Astrocyte of the hippocampus (primary cell): ENCODE results near the gene CDH4.

Source experiments
- DNase-seq: peaks from one replicate; pipeline ENCODE4 v3.0.0; 2011; ENCODE audit warnings: low read depth, low spot score

CDH4 gene

DNA sequence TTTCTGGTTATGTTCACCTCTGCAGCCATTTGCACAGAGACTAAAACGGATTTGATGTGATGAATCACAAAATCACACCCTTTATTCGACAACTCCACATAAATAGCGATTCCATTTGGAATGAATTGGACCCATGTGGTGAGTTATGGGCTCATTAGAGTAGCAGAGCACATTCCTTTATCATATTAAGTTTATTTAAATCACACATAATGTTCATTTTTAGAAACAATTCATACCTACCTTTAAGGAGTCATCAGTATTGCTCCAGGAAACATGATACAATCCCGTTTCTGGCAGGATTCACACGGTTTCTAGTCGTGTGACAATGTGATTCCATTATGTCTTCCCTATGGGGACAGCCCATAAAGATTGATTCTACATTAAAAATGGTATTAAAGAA is 303.5 kb downstream of the CDH4 start:
- DNase-seq = no peak

DNA sequence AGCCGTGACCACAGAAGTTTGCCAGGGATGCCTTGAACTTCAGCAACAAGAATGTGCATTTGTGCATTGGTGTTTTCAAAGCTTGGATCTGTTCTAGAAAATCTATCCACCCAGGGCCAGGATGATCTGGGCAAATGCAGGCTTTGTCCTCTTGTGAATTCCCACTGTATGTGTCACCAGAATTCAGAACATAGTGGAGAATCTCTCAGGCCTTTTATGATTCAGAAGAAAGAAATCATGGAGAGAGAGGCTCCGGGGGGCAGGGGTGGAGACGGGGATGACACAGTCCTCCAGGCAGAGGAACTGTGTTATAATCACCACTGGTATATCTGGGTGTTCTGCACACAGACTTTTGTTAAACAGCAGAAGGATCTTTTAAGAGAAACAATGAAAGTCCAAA is 304.1 kb downstream of the CDH4 start:
- DNase-seq = peak; percentile 90

DNA sequence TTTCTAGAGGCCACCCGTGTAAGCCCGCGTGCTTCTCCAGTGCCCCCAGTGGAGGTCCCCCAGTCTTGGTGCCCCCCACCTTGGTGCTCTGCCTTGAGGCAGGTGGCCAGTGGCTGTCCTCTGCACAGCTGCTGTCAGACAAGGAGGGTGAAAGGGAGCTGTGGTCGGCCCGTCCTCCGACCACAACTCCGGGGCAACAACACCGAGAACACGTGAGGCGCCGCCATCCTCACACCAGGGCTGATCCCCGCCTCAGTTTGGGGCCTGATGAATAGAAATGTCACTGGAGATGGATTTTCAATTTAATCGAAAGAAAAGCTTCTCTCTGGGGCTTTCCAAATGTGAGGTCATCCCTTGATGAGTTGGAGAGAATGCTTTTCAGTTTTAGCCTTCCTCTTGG is 304.6 kb downstream of the CDH4 start:
- DNase-seq = peak; percentile 30

DNA sequence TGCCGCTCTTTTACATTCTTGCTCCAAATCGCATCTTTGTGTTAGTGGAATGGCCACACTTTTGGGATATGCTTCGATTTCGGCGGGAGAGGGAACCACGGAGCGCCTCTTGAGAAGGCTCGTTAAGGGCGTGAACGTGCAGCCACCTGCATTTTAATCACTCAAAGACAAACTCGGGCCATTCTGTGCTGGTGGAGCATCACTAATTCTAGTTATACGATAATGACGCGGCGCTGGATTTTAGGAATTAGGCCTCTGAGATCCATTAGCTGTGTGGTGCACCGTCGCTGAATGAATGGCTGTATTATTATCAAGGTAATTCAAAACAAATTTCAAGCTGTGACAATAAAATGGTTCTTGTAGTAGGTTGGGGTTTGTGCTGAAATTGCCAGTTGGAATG is 305.6 kb downstream of the CDH4 start:
- DNase-seq = no peak

DNA sequence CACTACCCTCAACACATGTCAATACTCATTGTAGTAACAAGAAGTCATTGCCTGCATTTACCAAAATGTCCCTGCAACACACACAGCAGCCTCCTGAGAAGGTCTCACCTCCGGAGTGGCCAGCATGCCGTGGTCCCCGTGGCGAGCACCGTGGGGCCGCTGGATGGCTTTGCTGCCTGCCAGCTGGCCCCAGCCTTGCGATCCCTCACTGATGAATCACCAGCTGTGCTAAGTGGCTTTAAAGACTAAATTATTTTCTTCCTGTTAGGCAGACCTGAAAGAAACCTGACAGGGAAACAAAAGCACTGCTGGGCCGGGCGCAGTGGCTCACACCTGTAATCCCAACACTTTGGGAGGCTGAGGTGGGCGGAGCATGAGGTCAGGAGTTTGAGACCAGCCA is 306.7 kb downstream of the CDH4 start:
- peak; percentile 80 for DNase-seq

DNA sequence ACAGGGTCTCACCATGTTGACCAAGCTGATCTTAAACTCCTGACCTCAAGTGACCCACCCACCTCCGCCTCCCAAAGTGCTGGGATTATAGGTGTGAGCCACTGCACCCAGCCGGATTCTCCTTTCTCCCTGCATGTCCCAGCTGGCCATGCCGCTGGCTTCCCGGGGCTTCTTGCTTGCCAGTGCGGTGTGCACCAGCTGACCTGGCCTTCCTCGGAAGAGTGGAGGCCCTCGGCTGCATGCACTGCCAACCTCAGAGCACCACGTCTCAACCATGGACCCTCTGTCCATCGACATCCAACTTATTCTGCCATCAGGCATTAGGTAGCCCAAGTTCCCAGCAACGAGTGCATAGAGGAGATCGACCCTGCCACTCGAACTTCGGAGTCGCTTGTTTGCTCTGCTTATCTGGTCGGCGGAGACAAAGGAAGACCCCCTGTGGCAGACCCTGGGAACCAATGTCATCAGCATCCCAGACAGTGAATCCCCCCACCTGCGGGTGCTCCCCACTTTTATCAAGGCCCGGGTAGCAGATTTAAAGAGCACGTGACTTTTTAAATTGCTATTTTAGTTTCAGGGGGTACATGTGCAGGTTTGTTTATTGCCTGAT is 307.8 kb downstream of the CDH4 start:
- no peak for DNase-seq

DNA sequence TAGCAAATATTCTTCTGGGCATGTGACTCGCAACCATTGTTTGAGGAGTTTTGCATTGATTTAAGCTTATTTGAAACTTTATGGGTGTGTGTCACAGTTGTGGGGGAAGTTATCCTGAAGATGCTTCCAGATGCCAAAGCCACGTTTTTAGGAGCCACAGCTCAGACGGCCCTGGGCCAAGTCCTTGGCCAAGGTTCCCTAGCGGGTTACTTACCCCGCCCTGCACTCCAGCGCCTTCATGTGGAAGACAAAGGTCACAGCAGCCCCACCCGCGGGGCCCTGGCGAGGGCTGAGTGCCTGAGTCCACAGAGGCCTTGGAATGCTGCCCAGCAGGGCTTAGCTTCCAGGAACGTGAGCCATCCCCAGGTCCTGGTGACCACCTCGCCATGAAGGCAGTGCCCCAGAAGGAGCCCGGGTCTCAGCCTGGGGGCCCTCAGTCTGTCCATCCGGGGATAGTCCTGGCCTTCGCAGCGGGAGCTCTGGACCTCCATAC is 308.3 kb downstream of the CDH4 start:
- DNase-seq = peak; percentile 68

DNA sequence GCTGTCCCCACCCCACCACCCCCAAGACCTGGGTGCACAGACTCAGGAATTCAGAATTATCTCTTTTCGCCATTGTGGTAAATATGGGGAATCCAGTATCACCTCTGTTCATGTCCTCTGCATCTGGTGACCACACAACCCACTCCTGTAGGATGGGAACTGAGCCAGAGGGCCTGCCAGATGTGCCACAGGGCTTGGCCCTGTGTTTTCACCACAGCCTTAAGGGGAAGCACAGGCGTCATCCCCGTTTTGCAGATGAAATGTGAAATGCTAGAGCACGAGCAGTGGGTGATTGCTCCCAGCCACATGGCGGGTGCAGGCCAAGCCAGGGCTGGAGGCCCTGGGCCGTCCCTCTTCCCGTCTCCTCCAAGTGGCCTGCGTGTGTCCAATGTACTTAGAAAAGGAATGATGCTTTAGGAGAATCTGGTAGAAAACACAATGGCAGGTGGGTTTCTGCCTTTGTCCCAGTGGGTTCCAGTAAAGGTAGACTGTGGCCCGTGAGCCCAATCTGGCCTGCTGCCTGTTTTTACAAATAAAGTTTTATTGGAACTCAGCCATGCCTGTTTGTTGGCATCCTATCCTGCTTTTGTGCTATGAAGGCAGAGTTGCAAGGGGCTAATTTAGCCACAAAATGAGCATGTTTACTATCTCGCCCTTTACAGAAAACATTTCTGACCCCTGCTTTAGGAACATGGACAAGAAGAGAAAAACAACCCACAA is 309.2 kb downstream of the CDH4 start:
- no peak for DNase-seq

DNA sequence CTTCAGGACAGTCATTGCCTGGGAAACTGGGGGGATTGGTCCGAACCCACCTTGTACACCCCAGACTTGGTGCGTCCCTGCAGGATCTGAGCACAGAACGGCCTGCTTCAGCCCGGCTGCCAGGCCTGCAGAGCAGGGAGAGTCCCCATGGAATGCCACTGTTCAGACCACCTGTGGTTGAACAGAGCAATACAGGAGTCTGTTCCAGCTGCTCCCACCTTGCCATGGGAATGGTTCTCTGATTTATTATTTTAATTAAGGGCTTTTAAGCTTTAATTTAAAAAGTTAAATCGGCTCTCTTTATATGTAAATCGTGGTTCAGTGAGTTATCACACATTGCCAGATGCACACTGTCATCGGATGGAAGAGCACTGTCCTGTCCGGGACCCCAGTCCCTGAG is 310.4 kb downstream of the CDH4 start:
- no peak for DNase-seq

DNA sequence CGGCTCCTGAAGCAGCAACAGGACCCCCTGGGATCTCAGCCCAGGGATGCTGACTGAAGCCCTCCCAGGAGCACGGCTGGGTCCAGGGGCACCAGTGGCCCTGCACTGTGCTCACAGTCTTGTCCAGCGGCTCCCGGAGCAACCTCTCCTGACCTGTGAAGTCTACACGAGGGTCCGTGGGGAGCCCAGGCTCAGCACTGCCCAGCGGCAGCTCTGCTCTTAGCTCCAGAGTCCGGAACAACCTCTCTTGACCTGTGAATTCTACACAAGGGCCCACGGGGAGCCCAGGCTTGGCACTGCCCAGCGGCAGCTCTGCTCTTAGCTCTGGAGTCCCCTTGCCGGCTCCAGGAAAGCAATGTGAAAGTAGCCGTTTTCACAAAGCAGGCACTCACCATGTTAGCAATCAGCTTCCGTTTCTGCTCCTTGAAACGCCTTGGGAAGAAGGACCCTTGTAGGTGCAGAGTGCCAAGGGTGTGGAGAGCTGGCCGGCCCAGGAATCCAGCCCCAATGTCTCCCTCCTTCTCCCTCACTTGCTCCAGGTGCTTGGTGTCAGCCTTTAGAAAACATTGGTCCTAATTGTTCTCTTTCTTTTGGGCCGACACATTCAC is 310.9 kb downstream of the CDH4 start:
- DNase-seq = no peak

DNA sequence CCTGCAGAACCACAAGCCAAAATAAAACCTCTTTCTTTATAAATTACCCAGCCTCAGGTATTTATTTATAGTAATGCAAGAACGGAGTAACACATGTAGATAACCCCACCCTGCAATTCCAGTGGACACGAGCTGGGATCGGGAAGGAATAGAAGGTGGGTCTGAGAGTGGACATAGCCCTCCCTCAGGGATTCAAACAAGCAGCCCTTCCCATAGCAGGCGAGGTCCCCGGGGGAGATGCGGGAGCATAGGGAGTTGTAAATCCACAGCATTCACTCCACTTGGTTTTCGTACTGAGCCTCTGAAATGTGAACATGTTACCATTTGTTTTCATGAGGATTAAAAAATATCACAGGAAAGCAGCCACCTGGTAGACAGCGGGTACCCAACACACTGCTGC is 312.6 kb downstream of the CDH4 start:
- no peak for DNase-seq

DNA sequence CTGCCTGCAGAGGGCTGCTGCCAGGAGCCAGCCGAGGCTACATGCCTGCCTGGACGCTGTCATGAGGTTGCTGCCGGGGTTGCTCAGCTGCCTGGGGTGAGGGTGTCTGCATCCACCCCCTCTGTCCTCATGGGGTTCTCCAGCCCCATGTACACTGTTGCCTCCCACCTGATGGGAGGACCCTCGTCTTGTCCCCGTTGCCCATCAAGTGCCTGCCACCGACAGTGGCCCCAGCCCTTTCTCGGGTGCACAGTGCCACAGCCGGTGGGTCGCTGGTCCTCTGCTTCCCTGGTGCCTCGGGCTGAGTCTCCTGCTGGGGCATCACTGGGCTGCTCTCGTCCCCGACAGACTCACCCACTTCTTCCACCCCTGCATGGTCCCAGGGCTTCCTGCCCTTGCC is 313.7 kb downstream of the CDH4 start:
- no peak for DNase-seq

DNA sequence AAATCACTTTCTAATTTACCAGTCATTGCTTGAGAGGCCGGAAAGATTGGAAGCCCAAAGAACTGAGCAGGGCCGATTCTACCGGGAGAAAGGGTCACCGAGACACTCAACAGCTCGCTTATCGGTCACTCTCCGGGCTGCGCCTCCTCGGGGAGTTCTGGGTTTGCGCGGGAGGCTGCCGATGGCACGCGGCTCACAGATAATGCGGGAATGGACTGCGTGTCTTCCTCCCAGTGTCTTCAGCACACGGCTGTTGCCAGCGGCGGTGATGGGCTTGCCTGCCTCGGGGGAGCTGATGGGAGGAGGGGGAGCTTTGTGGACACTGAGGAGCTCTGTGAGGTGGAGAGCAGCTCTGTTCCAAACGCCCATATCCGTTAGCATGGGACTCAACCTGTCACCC is 314.6 kb downstream of the CDH4 start:
- no peak for DNase-seq

DNA sequence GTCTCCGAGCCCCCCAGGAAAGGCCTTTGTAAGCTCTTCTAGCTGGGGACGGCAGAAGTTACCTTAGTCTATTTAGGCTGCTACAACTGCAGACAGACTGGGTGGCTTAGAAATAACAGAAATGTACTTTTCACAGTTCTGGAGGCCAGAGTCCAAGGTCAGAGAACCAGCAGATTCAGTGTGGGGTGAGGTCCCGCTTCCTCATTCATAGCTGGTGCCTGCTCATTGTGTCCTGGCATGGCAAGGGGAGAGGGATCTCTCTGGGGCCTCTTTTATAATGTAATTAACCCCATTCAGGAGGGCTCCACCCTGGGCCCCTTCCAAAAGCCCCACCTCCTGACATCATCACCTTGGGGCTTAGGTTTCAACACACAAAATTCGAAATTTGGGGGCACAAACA is 315.1 kb downstream of the CDH4 start:
- DNase-seq = no peak

DNA sequence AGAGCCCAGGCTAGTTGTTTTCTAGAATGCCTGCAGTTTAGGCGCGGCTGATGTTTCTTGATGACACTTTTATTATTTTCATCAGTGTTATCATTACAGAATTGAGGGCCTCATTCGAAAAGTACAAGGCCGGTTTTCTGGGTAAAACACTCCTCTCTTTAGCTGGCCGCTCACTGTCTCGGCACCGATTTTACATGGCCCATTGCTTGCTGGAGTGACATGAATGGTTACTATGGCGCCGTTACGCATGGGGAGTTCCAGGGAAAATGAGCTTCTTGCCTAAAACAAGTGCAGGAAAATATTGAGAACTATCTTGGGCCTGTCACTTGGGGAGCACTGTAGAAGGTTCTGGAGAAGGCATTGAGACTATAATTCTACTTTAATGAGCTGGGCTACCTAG is 317.8 kb downstream of the CDH4 start:
- peak; percentile 25 for DNase-seq

DNA sequence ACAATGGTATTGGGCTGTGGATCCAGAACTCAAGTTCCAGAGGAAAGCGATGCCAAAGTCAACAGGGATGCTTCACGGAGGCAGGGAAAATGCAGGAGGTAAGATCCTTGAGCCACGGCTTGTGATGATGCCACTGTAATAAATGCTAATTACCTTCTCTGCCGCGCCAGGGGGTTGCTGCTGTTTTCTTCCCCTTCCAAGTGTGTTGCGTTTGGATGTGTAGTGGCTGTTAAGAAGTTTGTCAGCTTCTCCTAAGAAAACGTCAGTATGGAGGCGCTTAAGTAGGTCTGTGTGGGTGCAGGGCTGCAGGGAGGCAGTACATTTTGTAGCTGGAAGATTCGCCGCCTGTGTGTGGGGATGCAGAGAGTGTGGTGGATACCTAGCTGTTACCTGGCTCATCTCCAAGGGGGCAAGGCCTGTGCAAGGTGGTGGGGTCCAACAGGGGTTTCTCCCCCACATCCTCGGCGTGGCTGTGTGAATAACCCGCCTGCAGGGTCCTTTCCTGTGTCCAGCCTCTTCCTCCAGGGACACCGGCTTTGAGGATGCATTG is 318.7 kb downstream of the CDH4 start:
- no peak for DNase-seq

DNA sequence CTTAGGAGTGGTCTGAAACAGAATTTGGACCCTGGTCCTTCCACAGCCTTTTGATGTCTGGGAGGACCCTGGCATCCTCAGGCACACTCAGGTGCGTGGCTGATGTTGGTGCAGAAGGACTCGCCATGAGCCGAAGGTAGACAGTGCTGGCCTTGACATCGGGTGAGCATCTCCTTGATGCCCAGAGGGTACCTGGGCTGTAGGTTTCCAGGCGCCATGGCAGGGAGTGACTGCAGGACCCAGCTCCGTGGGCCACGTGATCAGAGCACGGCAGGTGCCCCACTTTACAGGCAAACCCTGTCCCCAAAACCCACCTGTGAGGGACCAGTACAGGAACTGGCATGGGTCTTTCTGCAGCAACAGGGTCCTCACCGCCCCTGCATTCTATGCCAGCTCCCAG is 319.2 kb downstream of the CDH4 start:
- DNase-seq = no peak

DNA sequence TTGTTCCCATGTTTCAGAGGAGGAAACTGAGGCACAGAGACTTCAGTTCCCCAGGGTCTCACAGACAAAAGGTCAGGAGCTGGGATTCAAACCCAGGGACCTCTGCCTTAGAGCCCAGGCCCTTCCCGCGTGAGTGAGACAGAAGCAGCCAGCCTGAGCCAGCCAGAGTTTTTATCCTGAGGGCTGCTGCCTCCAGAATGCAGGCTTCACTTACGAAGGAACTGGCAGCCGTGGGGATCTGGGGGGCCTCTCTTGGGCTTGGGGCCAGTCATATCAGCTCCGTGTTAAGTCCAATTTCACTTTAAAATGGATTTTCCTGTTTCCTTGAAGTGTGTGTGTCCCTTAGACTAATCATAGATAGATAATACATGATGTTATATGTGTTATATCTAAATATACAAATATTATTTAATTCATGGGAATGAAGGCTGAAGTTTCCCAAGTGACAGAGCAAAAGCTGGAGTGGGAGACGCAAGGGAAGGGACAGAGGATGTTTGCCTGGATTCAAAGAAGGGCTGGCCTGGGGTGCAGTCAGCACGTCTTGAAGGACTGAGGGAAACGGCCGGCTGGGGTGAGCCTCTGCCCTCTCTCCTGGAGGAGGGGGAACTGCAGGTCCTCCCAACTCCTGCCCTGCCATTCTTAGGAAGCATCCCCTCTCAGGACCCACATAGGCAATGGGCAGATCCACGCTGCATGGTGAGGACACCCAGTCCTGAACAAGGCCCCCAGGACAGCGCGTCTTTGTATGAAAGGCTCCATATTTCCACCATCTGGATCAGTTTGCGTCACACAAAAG is 320.1 kb downstream of the CDH4 start:
- no peak for DNase-seq

DNA sequence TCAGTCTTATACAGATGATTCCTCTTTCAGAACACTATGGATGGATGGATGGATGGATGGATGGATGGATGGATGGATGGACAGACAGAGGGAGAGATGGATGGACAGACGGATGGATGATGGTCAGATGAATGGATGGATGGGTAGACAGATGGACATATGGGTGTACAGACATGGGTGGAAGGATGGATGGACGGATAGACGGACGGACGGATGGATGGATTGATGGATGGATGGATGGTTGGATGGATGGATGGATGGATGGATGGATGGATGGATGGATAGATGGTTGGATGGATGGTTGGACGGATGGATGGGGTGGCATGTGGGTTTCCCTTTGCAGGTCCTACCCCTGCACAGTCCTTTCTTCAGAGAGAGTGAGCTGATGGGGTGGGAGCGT is 320.7 kb downstream of the CDH4 start:
- no peak for DNase-seq

DNA sequence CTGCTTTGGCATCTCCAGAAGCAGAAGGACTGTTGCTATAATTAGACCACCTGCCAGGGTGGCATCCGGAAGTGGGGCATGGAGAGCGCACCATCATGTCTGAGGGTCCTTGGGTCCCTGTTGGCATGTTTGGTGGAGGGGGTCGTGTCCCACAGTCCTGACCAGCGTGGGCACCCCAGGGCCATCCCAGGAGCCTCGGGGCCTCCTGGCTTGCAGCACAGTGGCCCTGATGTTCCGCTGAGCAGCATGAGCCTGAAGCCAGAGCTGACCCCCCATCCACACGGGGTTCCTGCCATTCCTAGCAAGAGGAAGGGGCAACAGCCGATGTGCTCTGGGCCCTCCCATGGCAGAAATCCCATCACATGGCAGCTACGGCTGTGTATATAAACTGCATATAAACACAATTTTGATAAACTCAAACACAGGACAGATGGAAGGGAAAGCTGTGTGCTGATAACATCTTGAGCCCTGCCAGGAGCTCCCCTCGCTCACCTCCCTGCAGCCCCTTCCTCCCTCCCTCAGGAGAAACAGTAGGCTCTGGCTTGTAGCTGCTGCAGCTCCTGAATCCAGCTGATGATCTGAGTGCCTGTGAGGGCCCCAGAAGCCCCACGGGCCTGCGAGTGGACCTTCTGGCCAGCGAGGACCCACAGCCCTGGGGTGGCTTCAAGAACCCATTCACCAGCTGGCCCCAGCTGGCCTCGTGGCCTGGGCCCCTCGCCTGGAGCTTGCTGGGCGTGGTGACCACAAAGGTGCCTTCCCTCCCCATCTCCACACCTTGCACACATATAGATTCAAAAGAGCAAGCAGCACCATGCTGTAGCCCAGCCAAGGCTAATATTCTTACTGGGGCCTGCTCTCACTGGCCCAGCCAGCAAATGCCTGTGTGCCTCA is 321.6 kb downstream of the CDH4 start:
- DNase-seq = no peak
